GM18508 (cell line): ENCODE results near the gene EHMT1.

ENCODE experiments used
- ATAC-seq: cut with Tn5 transposase; IDR thresholded peaks from one replicate; pipeline ENCODE4 v1.9.1; 2021; ENCODE audit warnings: moderate number of reproducible peaks; ENCODE audit not compliant: insufficient read depth, unreplicated experiment

EHMT1 gene

GRCh38 chr9:137669261-137669672, 50.5 kb downstream of the EHMT1 start:
- ATAC-seq: no peak

- no peak for ATAC-seq
Measured at GRCh38 chr9:137670391-137671195, 51.8 kb downstream of the EHMT1 start.

- no peak for ATAC-seq
Measured at GRCh38 chr9:137671196-137671538, 52.4 kb downstream of the EHMT1 start.

GRCh38 chr9:137671721-137672120, 52.9 kb downstream of the EHMT1 start:
- no peak for ATAC-seq

GRCh38 chr9:137672907-137673791, 54.3 kb downstream of the EHMT1 start:
- ATAC-seq: peak; percentile 45

- no peak for ATAC-seq
Measured at GRCh38 chr9:137673886-137674285, 55.1 kb downstream of the EHMT1 start.

- ATAC-seq: no peak
Measured at GRCh38 chr9:137674307-137674975, 55.6 kb downstream of the EHMT1 start.

- no peak for ATAC-seq
Measured at GRCh38 chr9:137674976-137675320, 56.1 kb downstream of the EHMT1 start.

- ATAC-seq: no peak
Measured at GRCh38 chr9:137676998-137677397, 58.2 kb downstream of the EHMT1 start.

GRCh38 chr9:137678202-137678601, 59.4 kb downstream of the EHMT1 start:
- no peak for ATAC-seq

GRCh38 chr9:137679249-137679648, 60.4 kb downstream of the EHMT1 start:
- ATAC-seq: no peak

- no peak for ATAC-seq
Measured at GRCh38 chr9:137679695-137680305, 61.0 kb downstream of the EHMT1 start.

GRCh38 chr9:137680444-137681358, 61.9 kb downstream of the EHMT1 start:
- ATAC-seq: no peak

- ATAC-seq: no peak
Measured at GRCh38 chr9:137682428-137683105, 63.8 kb downstream of the EHMT1 start.

GRCh38 chr9:137683262-137683864, 64.6 kb downstream of the EHMT1 start:
- no peak for ATAC-seq

- ATAC-seq: no peak
Measured at GRCh38 chr9:137685035-137685740, 66.4 kb downstream of the EHMT1 start.

- no peak for ATAC-seq
Measured at GRCh38 chr9:137685741-137686420, 67.1 kb downstream of the EHMT1 start.
